Measurements from ENCODE around the gene LPO.

LPO gene

DNA sequence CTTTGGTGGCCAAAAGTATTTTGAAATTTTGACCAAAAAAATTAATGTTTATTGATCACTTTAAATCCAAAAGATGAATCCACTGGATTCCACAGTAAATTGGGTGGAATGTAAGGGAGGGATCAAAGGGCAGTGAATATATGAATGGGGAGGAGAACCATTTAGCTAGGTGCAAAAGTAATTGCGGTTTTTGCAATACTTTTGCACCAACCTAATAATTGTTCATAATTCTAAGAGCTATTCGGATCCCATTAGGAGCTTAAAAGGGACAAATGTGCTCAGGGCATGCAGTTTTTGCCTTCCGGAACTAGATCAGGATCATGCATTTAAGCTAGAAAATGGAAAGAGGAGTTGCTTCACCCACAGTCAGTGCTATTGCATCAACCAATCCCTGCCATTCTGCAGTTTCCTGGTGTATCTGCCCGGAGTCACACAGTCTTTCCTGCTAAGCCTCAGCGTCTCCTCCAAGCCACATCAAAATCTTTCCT lies at the start of gene LPO:
LPO (plus strand) TSS at position 438 of the 488 bp plus-strand sequence. CDS start 4,396 bp downstream, outside the sequence.
- DNase-seq (ENCODE audit: low read depth, low spot score) = no peak

DNA sequence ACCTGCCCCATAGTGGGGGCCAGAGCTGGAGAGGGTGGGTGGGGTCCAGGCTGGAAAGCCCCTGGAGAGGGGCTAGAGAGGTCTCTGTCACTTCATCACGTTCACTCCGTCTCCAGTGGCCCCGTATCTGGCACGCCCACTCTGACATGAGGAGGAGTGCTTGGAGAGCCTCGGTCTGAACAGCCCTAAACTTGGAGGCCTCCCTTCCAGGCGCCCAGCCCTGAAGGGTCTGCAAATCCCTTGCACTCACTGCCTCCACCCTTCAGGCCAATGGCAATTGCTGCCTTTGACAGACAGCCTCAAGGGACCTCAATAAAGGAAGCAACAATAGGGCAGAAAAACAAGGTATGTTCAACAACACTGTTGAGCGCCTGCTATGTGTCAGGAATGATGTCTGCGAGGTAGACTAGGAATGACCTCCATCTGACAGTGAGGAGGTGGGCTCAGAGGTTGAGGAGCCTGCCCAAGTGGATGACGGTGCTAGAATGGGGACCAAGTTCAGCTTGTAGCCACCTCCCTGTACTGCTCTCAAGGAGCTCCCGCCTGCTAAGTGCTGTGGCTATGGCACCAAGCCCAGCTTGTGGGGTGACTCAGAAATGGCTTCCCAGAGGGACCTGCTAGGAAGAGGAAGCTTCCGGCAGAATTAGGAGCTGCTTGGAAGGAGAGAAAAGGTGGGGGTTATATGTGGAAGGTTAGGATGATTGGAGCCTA lies 48.8 kb upstream of the LPO start:
- no peak for DNase-seq (ENCODE audit: low read depth, low spot score)

GRCh38 chr17:58191241-58191896 lies 47.0 kb upstream of the LPO start:
- DNase-seq (ENCODE audit: low read depth, low spot score) = no peak

DNA sequence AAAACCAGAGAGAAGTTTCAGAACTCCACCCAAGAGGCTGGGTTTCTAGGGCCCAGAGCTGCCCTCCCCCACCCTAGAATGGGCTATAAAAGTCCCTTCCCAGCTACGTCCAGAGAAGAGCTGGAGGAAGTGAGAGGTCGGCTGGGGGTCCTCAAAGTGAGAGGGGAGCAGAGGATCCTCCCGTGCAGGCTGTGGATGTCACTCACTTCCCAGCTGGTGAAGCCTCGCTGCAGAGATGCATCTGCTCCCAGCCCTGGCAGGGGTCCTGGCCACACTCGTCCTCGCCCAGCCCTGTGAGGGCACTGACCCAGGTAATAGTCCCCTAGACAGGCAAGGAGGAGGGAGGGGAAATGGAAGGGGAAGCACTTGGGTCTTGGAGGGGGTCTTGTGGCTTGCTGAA lies 45.8 kb upstream of the LPO start, which contains the start of gene EPX:
EPX (plus strand) TSS at position 115 of the 400 bp plus-strand sequence; CDS start at position 236, 121 bp downstream.
- DNase-seq (ENCODE audit: low read depth, low spot score) = no peak

GRCh38 chr17:58193641-58194255 lies 44.6 kb upstream of the LPO start:
- DNase-seq (ENCODE audit: low read depth, low spot score) = no peak

GRCh38 chr17:58195518-58196123 lies 42.8 kb upstream of the LPO start:
- DNase-seq (ENCODE audit: low read depth, low spot score) = no peak

- DNase-seq (ENCODE audit: low read depth, low spot score) = no peak
Observed at GRCh38 chr17:58196610-58197009, 41.8 kb upstream of the LPO start.

- DNase-seq (ENCODE audit: low read depth, low spot score) = peak; percentile 14
Observed at GRCh38 chr17:58200024-58200633, 38.3 kb upstream of the LPO start.

DNA sequence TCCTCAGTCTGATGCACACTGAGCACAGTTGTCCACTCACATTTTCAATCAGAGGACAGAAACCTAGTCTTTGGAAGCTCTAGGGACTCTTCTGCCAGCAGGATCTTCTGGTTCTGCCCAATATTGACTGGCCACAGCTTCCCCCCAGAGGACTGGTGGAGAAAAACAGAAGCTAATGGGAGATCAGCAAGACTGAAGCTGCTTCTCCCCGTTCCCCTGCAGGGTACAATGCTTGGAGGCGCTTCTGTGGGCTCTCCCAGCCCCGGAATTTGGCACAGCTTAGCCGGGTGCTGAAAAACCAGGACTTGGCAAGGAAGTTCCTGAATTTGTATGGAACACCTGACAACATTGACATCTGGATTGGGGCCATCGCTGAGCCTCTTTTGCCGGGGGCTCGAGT lies 35.5 kb upstream of the LPO start:
- no peak for DNase-seq (ENCODE audit: low read depth, low spot score)

DNA sequence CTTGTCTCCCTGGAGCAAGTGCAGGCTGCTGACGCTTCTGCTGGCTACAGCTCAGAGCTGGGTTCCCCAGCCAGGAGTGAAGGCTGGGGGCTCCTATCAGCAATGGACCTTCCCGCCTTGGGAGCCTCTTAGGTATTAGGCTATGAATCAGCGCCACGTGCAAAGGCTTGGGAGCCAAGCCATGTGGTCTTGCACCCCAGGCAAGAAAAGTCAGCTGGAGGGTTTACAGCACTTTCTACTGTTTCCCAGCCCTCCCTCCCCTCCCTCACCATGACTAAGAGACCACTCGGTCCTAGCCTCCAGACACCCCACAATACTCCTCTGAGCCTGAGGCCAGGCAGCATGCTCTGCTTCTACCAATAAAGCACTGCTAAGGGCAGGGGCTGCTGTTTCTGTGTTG lies 33.6 kb upstream of the LPO start:
- no peak for DNase-seq (ENCODE audit: low read depth, low spot score)

GRCh38 chr17:58205936-58206335 lies 32.4 kb upstream of the LPO start:
- no peak for DNase-seq (ENCODE audit: low read depth, low spot score)

- DNase-seq (ENCODE audit: low read depth, low spot score) = no peak
Observed at GRCh38 chr17:58207451-58207850, 30.9 kb upstream of the LPO start.

- no peak for DNase-seq (ENCODE audit: low read depth, low spot score)
Observed at GRCh38 chr17:58208344-58208743, 30.0 kb upstream of the LPO start.

DNA sequence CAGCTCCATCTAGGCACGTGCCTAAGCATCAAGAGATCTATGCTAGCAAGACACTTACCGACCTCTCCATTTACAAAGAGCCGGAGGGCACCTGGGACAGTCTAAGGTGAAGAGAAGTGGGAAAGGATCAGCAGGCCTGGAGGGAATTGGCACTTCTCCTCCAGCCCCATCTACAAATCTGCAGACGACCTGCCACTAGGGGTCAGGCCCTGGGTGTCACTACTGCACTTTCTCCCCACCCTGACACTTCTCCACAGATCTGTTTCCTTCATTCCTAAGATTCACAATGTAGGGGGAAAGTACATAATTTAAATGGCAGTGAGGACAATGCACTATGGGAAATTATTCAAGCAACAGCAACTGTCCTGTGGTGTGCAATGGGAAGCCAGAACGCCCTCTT lies 27.5 kb upstream of the LPO start:
- DNase-seq (ENCODE audit: low read depth, low spot score) = no peak

GRCh38 chr17:58215685-58216084 lies 22.7 kb upstream of the LPO start:
- DNase-seq (ENCODE audit: low read depth, low spot score) = no peak

- no peak for DNase-seq (ENCODE audit: low read depth, low spot score)
Observed at GRCh38 chr17:58217766-58218165, 20.6 kb upstream of the LPO start.

- peak; percentile 88 for DNase-seq (ENCODE audit: low read depth, low spot score)
Observed at GRCh38 chr17:58219007-58219788, 19.2 kb upstream of the LPO start, which contains the start of gene MKS1. TSS of gene MKS1 (minus strand) at chr17:58219255. CDS start at chr17:58219230, 25 bp downstream.

DNA sequence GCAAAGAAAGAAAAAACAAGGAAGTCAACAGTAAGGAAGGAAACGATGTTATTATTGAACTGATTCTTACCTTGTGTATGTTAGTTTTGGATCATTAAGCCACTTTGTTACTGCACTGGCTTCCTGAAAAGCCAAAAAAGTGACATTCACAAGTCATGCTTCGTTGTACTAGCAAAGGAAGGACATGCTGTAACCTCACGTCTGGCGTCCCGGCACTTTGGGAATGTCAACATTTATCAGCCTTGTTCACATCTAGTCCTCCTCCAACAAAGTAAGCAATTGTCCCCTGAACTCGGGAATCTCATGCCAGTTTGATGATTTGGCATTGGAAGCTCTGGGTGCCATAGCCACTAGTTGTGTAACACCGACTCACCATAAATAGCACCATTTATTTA lies 18.6 kb upstream of the LPO start:
- DNase-seq (ENCODE audit: low read depth, low spot score) = no peak

DNA sequence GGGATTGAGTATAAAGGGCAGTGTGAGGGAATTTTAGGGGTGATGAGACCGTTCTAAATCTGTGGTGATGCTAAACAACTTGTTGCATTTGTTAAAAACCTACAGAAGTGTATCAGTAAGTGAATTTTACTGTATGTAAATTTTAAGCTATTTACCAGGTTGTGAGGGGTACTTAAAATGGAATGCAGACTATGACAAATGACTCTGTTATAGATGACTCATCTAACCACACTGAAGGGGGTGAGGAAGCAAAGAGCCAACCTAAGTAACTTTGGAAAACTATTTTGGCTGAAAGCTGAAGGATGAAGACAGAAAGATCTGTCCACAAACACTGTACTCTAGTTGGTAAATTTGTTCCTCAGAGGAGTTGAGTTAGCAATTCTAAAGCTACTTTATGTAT lies 14.1 kb upstream of the LPO start:
- DNase-seq (ENCODE audit: low read depth, low spot score) = no peak

DNA sequence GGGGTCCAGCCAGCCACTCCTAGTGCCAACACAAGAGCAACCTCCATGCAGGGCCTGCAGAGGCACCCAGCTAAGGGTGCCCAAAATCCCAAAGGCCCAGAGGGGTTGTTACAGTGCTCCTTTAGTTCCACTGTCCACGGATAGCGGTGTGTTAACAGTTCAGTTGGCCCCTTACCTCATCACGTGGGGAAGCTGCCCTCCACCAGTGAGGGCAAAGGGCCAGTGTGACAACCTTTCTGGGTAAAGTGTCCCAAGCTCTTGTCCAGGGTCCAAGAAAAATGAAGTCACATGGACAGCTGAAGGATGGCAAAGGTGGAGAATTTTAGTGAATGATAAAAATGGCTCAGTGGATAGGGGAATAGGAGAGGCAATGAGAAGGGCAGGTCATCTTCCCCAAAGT lies 10.7 kb upstream of the LPO start:
- no peak for DNase-seq (ENCODE audit: low read depth, low spot score)

- DNase-seq (ENCODE audit: low read depth, low spot score) = no peak
Observed at GRCh38 chr17:58228679-58229078, 9.7 kb upstream of the LPO start.

Data from activated CD4-positive, CD25-positive, alpha-beta regulatory T cell treated with anti-CD3 and anti-CD28 coated beads, Interleukin-2, amount 50 U/mL, for 16 hours (primary cell).